SKM-1 (cell line): ENCODE measurements around the gene CYP11A1.

ENCODE experiments used
- DNase-seq: peaks from one replicate; lab custom pipeline; 2025; ENCODE audit not compliant: unreplicated experiment; lab: John Stamatoyannopoulos, UW

Gene CYP11A1

DNA sequence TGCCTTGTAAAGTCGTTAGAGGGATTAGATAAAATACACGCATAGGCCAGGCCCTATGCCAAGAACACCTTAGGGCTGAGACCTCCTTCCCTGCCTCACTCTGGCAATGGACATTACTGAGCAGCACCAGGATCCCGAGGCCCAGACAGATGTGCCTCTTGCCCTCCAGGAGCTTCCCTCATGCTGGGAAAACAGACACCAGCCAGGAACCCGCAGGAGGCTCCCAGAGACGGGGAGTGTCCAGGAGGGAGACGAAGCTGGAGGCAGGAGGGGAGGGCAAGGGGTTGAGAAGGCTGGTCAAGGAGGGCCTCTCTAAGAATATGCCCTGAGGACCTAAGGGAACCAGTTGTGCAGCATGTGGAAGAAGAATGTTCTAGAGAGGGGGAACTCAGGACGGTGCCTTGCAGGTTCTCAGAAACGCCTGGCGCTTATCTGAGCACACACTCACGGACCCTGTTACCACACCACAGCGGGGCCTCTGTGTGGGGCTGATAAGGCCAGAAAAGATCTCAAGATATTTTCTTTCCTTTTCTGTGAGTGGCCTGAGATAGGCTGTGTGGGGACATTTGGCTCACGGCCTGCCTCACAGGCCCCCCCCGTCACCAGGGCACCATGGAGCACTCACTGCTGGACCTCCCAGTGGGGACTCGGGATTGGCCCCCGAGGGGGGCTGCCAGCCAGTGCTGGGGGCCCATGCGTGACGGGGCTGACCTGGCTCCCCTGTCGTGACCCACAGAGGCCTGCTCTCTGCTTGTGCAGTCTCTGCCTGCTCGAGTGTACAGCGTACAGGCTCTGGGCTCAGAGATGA is 22.0 kb upstream of the CYP11A1 start:
- peak; percentile 39 for DNase-seq

DNA sequence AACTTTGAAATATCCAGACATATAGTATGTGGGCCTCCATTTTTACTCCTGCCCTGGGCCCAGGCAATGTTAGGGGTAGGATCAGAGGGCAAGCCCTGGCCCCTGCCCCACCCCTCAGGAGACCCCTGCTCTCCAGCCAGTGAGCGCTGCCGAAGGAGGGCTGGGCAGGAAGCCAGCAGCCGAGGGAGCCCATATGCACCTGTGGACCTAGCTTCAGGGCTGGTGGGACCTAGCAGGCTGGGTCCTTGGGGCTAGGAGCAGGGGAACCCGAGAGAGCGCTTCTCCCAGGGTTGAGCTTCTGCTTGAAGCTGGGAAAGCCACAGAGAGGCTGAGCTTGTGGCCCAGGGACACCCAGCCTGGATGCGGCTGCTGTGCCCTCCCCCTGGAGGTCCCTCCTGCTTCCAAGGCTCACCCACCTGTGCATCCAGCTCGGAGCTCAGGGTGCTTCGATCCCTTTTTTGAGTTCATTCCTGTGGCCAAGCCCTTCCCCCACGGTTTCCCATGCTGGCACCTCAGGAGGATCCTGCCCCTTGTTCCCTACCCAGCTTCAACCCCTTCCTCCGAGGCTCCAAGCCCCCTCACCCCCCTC is 21.0 kb upstream of the CYP11A1 start:
- no peak for DNase-seq

DNA sequence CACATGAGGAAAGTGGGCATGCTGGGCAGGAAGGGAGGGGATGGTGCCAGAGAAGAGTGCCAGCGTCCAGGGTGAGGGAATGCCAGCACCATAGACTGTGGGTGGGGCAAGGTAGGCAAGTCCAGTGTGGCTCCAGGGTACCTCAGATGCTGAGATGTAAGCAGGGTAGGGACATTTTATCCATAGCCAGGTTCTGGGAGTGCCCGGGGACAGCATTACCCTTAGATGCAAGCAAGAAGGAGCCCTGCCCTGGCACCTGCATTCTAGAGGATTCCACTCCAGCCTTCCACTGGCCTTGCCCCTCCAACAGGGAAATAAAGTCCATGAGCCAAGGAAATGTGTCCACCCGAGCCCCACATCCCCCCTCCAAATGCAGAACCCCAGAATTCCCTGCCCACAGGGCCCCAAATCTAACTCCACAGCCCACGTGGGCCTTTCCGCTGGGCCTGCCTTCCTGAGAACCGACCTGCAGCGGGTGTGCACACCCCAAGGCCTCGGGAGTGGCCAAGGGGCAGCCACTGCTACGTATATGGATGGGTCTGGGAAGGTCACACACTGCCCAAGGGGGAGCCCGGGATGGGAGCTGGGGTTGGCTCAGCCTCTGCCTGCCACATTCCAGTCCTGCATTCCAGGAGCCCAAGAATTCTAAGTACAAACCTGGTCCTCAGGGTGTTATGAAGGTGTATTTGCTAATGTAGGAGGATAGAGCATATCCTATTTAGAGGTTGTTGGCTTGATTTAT is 20.3 kb upstream of the CYP11A1 start:
- no peak for DNase-seq

DNA sequence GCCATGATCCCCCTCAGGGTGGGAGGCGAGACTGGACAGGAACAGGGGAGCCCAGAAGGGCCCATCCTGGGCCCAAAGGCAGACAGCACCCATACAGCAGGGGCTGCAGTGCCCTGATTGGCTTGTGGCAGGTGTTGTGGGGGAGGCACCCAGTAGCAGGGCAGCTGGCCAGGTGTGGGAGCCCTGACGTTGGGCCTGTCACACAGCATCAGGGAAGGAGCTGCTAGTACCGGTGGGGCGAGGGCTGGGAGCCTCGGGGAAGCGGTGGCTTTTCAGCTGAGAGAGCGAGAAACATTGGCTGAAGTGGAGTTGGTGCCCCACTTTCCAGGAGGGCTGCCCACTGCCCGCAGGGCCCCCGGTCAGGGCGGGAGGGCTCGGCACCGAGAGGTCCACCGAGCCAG is 19.7 kb upstream of the CYP11A1 start:
- no peak for DNase-seq

DNA sequence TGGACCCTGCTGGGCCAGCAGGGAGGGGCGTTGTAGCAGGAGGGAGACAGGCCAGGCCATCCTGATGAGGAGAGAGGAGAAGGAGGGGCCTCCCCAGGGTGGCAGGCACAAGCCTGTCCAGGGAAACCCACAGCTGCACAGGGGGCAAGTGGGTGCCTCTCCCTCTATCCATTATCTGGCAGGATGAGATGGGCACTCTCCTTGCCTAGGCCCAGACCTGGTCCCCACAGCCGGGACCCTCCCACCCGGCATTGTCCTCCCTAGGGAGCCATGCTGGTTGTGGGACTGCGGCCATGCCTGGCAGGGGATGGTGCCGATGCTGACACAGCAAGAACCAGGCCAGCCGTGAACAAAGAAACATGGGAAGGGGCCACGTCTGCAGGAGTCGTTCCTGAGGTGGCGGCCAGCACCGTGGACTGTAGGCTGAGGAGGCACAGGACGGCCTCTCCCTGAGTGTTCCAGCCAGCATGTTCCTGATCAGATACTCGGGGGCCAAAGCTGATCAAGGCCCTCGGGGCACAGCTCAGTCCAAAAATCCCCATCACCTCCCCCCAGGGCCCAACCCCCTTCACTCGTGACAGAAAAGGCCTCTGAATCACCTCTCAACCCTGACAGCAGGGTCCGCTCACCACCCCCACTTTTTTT is 19.2 kb upstream of the CYP11A1 start:
- no peak for DNase-seq

DNA sequence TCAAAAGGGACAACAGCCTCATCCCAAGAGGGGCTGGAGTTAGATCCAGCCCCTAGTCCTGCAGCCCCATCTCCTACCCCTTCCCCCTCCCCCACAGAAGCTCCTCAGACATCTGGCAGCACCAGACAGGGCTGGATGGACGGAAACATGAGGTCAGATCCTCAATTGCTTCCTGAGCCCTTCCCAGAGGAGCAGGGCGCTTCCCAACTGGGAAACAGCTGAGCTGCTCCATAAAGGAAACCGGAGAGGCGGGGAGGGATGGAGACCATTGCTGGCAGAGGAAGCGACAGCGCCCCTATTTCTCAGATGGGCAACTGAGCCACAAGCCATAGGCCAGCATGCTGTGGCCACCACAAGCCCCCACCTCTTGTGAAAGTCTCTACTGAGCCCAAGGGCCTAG is 18.3 kb upstream of the CYP11A1 start:
- no peak for DNase-seq

DNA sequence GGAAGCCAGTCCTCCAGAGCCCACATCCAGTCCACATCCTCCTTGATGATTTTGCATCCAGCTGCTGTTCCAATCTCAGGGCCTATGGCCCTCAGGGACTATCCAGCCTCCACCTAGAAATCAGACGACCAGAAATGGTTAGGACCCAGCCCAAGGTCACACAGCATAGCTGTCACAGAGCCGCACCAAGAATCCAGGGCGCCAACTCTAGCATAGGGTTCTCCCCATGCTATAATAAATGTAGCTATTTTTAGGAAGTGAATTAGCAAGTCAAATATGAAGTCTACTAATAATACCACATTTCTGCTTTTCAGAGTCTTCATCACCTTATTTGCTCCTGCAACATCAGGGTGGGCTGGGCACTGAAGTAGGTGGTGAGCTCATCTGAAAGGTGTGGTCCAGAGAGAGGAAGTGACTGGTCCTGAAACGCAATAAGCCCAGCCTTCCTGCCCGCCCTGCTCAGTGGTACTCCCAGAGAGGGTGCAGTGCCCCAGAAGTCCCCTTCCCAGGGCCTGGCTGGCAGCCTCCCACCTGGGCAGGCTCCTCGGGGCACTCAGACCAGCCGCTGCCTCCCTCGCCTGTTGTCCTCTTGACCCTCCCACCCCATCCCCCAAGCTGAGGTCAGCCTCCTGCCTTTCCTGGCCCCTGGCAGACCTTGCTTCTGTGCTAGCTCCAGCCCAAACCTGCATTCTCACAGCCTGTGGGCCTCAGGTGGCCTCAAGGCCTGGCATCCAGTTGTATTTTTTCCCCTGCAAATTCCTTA is 17.6 kb upstream of the CYP11A1 start:
- peak; percentile 66 for DNase-seq

DNA sequence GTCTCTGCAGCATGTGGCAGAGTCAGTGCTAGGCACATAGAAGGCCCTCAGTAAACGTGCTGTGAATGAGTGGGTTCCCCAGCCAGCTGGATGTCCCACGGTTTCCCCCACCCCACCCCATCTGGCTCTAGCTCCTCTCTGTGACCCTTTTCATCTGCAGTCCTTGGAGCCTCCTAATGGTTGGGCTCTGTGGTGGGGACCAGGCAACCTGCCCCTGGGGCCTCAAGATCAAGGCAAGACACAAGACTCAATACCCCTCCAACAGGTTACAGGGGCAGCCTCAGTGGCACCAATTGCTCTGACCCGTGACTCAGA is 17.1 kb upstream of the CYP11A1 start:
- no peak for DNase-seq

DNA sequence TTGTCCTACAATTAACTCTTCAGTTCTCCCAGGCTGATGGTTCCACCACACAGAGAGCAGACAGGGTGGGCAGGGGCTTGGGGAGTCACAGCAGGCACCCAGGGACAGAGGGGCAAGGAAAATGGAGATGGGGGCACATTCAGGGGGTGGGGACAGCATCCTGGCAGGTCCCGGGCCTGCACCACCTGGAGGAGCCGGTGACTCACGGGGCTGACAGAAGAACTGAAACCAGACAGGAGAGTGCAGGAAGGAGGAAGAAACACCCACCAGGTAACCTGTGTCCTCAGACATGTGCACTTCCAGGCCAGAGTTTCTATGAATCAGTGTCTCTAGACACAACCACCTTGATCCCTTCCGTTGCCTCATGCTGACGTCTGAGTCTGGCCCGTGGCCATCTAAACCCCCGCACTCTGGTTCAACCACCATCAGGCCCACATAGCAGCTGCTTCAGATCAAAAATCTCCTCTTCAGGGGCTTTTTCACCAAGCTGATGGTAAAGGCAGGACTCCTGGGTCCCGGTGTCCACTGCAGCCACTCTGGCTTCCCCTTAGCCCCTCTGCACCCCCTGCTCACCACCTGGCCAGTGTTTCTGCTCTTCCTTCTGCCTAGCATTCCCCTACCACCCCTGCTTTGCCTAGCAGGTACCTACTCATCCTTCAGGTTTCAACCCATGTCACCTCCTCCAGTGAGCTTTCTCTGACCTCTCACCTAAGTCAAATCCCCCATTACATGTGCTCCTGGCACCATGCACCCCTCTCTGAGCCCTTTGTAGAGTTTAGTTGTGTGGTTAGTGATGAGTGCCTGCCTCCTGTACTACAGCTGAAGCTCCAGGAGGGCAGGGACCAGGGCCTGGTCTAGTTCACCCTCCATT is 16.5 kb upstream of the CYP11A1 start:
- DNase-seq, result no peak

DNA sequence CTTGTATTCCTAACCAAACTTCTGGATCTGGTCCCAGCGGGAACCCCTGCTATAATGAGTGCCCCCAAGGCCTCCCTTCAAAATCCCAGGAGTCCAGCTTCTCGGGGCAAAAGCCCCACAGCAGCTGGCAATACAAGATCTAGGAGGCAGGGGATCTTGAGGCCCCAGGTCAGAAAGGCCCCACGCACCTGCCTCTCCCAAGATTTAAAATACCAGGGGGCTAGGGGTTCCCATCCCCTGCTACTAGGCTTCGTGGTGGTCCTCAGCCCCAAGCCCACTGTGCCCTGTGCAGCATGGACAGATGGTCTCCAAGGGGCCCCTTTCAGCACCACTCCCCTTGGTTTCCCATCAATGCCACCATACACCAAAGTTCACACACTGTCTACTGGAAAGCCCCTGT is 15.8 kb upstream of the CYP11A1 start:
- no peak for DNase-seq

DNA sequence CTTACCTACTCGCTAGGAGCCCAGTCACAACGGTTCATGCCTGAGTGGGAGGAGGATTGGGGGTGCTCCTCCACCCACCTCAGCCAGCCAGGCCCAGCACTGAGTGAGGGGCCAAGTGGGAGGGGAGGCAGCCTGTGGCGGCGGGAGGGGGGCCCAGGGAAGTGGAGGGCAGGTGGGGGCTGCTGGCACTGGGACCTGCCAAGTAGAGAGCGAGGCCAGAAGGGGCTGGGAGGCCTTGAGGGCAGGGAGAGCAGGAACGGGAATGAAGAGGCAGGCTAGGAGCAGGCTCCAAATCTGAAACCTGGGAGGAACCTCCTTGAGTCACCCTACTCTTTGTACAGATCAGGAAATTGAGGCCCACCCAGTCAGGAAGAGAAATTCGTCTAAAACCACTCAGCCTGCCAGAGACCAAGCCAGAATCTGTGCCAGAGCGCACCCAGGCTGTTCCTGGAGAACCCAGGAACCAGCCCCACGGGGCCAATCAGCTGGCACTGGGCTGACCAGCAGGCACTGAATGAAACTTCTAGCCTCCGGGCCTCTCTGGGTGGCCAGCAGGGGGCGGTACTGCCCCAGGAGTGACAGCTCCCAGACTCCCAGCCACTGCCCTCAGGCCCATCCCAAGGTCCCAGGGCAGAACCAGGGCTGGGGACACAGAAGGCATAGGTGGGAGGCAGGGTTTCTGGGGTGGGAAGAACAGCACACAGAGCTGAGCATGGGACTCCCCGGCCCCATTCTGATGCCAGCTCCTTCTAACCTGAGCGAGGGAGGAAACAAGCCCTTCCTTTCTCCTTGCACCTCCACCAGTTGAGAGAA is 14.8 kb upstream of the CYP11A1 start:
- peak; percentile 68 for DNase-seq

DNA sequence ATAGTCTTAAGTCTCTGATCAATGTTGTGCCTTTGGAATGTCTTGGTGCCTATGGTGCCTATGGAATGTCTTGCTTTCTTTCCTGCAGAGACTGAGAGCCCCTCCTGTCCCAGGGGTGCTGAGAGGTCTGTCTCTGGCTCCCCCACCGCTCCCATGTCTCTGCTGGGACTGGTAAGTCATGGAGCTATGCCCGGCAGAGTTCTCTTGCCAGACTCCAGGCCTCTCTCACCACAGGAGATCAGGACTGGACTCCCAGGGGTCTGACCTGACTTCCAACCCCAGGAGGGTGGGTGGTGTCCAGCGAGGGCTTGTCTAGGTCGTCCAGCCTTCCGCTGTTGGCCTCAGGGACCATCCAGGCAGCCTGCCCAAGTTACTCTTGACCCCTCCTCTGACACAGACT is 14.0 kb upstream of the CYP11A1 start:
- DNase-seq, result no peak

DNA sequence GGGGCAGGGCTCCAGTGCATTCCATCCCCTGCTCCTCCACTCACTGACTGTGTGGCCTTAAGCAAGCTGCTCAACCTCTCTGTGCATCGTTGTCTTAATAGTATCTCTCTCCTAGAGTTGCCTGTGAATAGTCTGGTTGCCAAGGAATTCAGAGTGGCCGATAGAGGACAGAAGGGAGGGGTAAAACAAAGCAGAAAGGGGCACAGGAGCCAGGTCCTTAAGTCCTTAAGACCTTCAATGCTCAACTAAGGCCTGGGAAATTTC is 13.7 kb upstream of the CYP11A1 start:
- no peak for DNase-seq

DNA sequence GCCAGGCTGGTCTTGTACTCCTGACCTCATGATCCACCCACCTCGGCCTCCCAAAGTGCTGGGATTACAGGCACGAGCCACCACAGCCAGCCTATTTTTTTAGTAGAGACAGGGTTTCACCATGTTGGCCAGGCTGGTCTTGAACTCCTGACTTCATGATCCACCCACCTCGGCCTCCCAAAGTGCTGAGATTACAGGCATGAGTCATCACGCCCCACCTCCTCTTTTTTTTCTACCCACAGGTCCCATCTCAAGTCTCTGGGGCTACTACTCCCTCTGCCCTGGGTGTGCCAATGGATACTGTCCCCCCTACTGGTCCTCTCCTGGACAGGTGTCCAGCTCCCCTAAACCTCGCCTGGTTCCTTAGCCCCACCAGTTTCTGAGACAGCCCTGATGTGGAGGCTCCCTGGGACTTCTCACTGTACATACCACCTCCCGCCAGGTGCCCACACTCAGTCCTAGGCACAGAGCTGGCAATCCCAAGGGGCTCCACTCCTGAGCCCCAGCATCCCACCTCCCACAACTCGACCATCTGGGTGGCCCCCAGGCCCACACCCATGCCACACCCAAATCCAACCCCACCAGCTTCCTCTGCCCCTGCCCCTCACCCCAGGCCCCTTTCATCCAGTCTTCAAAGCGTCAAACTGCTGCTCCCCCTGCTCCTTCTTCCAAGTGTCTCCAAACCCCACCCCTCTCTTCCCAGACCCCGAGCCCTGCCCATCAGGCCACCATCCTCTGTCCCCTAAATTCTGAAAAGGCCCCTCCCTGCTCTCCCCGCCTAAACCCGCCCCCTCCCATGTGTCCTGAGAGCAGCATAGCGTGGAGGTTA is 13.1 kb upstream of the CYP11A1 start:
- no peak for DNase-seq

DNA sequence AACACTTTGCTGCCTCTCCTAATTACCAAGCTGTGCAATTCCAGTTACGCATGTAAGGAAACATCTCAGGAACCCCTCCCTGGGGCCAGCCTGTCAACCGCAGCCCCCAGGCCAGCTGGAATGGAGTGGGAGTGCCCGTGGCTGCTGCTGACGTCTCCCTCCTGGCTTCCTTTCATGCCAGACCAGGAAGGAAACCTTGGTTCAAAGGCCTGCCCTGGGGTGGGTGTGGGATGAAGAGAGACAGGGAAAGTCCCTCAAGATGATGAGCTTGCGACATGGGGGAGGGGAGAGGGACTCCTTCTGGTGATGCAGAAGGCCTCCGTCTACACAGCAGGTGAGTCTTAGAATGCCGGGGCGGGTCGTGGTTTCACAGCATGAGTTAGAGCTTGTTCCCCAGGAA is 11.4 kb upstream of the CYP11A1 start:
- DNase-seq, result no peak

DNA sequence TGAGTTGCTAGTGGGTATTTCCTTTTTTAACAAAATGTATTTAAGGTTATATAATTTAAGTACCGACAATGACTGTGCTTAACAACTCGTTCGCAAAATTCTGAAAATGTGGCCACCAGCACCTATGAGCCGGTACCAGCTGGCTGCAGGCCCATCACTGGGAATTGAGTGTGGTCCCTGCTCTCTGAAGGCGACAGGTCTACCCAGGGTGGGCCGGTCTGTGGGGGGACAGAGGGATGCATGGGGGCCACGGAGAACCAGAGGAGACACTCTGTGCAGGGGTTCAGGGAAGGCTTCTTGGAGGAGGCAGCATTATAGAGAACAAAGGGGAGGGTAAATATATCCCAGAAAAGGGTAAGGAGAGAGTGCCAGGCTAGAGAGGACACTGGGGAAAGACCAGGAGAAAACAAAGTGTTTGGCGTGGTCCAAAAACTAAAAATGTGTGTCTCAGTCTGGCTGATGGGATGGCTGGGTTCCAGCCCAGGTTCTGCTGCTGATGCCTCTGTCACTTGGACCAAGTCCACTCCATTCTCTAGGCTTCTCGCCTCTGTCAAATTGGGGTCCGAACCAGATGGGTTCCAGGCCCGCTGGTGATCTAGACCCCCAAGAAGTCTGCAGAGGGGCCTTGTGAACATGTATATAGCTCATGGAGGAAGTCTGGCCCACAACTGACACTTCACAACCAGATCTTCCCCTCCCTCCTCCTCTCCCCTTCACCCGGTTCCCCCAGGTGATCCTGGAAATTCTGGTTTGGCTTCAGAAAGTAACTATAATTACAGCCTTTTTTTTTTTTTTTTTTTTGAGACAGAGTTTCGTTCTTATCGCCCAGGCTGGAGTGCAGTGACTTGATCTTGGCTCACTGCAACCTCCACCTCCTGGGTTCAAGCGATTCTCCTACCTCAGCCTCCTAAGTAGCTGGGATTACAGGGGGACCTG is 10.7 kb upstream of the CYP11A1 start:
- DNase-seq, result no peak

DNA sequence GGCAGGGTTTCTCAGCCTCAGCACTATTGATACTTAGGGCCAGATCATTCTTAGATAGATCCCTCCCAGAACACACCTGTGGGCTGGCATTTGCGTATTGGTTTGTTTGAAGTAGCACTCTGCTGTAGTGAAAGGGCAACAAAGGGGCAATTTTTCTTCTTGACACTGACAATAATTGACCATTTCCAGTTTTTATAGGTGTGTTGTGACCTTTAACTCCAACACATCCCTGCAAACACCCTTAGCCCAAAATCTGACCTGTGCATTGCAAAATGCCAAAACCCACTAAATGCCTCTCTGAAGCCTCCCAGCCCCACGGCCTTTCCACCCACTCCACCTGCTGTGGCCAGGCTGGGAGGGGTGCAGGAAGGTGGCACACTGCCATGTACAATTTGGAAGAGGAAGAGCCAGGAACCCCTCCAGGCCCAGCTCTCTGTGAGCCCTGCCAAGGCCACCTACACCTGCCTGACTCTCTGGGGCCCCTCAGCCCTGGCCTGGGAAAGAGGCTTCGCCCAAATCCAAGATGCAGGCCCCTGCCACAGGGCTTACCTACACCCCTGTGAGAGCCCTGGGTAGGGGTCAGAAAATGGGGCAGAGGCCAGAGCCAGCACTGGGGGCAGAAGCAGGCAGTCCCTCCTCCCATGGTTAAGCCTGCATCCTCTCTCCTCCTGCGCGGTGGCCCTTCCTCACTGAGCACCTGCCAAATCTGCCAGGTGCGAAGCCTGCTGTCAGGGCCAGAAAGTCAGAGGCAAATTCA is 9.6 kb upstream of the CYP11A1 start:
- DNase-seq, result no peak
